B cell (primary cell): Measurements from ENCODE around the gene MAML2.

Source experiments
- CTCF ChIP-seq: fragments of 200-600 bp; IDR thresholded peaks from one replicate; pipeline ENCODE4 v1.8.0; 2022; ENCODE audit warnings: antibody characterized with exemption, mild to moderate bottlenecking
- EZH2 ChIP-seq: IDR thresholded peaks from 2 replicates; pipeline ENCODE4 v1.6.1; 2012; ENCODE audit warnings: borderline replicate concordance, low read depth, mild to moderate bottlenecking, moderate library complexity, low read length; ENCODE audit not compliant: insufficient read depth, poor library complexity, severe bottlenecking

- TF ChIP-seq CTCF (no peak), EZH2 (no peak)
Observed at GRCh38 chr11:96282625-96283220, 60.3 kb downstream of the MAML2 start.
